Measurements from ENCODE around the gene KIRREL1.

Gene KIRREL1

DNA sequence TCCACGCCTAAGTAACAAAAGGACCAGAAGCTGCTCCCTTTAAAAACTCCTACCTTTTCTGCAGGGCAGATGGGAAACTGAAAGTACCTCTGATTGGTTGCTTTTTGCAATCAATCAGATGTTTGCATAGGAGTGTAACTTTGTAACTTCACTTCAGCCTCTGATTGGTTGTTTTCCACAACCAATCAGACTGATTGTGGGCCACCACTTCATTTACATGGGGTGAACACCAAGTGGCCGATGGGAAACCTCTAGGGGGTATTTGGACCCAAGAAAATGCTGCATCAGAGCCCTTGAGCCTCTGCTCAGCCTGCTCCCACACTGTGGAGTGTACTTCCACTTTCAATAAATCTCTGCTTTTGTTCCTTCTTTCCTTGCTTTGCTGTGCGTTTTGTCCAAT is 154.4 kb downstream of the KIRREL1 start:
- ATAC-seq (no peak), DNase-seq (no peak)
- Mint-ChIP-seq H3K4me3 (no peak overlapping the region), H3K9me3 (no peaks in the 10 kb centered on the region), H3K27me3 (no peaks in the 10 kb centered on the region), H3K4me1 (peaks cover 29% of the 10 kb centered on the region), H3K36me3 (ENCODE audit: low read depth) (peaks cover 1% of the 10 kb centered on the region), H3K27ac (no peak overlapping the region)

DNA sequence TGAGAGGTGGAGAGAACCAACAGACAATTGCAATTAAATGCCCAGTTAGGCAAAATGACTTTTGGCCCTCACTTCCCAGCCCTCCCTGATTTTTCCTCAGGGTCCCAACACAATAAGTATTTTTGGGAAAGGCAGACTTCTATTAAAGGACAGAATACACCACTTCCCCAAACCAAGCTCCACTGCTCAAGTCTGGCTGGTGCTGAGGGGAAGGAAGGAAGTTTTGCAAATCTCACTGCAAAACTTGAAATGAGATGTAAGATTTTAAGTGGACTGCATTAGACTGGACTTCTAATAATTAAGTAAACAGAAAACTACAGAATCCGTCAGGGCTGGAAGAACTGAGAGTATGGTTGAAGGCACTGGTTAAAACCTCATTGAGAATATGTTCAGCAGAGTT is 155.0 kb downstream of the KIRREL1 start:
- DNase-seq: no peak
- Mint-ChIP-seq H3K4me3 (peak overlapping the region; percentile 83), H3K27me3 (no peaks in the 10 kb centered on the region), H3K27ac (no peak overlapping the region), H3K4me1 (peaks cover 30% of the 10 kb centered on the region), H3K36me3 (ENCODE audit: low read depth) (peaks cover 1% of the 10 kb centered on the region), H3K9me3 (no peaks in the 10 kb centered on the region)
- ATAC-seq: no peak

DNA sequence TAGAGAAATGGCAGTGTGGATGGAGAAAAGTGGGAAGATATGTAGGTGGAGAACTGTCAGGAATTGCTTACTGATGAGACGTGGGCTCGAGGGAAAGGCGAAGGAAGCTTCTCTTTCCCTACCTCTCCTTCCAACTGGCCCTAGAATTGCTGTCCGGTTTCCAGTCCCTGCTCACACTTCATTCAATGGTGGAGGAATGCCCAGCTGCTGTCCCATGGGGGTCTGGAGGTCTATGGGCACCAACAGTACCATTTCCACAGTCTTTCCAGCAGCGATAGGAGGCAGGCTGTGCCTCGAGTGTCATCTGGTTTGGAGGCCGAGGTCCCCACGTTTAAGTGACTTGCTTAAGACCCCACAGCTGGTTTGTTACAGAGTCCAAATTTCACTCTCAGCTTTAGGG is 155.7 kb downstream of the KIRREL1 start:
- DNase-seq (no peak), ATAC-seq (no peak)
- Mint-ChIP-seq H3K9me3 (no peaks in the 10 kb centered on the region), H3K27me3 (peaks cover 3% of the 10 kb centered on the region), H3K36me3 (ENCODE audit: low read depth) (peaks cover 1% of the 10 kb centered on the region), H3K4me1 (peaks cover 30% of the 10 kb centered on the region), H3K4me3 (peak overlapping the region; percentile 83), H3K27ac (no peak overlapping the region)

Data from activated naive CD8-positive, alpha-beta T cell treated with anti-CD3 and anti-CD28 coated beads, Interleukin-2, amount 50 U/mL, for 24 hours (primary cell).